LNCAP (cell line): Measurements from ENCODE around the gene EEIG1.

Source experiments
- TF ChIP-seq, protein P1 (sequence below): fragments of 450-650 bp; IDR thresholded peaks from 2 replicates; pipeline ENCODE4 v1.5.1; 2017; ENCODE audit warnings: mild to moderate bottlenecking

The EEIG1 gene

GRCh38 chr9:127993721-127994120, 12.9 kb upstream of the EEIG1 start:
- TF ChIP-seq, protein P1, sequence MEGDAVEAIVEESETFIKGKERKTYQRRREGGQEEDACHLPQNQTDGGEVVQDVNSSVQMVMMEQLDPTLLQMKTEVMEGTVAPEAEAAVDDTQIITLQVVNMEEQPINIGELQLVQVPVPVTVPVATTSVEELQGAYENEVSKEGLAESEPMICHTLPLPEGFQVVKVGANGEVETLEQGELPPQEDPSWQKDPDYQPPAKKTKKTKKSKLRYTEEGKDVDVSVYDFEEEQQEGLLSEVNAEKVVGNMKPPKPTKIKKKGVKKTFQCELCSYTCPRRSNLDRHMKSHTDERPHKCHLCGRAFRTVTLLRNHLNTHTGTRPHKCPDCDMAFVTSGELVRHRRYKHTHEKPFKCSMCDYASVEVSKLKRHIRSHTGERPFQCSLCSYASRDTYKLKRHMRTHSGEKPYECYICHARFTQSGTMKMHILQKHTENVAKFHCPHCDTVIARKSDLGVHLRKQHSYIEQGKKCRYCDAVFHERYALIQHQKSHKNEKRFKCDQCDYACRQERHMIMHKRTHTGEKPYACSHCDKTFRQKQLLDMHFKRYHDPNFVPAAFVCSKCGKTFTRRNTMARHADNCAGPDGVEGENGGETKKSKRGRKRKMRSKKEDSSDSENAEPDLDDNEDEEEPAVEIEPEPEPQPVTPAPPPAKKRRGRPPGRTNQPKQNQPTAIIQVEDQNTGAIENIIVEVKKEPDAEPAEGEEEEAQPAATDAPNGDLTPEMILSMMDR, result no peak

GRCh38 chr9:127991757-127992274, 11.0 kb upstream of the EEIG1 start:
- TF ChIP-seq, protein P1, result no peak

- TF ChIP-seq, protein P1, result no peak
These were observed 10.4 kb upstream of the EEIG1 start for GRCh38 chr9:127991017-127991756.

- TF ChIP-seq, protein P1, result no peak
These were observed 9.8 kb upstream of the EEIG1 start for GRCh38 chr9:127990554-127990953.

DNA sequence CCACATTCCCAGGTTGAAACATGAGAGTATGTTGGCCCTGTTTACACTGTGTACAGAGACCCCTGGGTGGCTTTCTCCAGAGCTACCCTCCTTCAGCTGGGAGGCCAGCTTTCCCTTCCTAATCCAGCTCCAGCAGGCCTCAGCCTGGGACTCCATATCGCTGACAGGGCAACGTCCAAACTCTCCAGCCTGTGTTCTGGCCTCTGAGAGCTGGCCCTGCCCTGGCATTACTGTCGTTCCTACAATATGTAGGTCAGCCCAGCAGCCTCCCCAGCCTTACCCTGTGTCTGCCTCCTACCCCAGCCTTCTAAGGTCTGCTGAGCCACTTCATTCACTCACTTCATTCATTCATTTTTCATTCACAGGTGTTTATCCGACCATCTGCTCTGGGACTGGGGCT, 8.3 kb upstream of the EEIG1 start:
- TF ChIP-seq, protein P1, result no peak

DNA sequence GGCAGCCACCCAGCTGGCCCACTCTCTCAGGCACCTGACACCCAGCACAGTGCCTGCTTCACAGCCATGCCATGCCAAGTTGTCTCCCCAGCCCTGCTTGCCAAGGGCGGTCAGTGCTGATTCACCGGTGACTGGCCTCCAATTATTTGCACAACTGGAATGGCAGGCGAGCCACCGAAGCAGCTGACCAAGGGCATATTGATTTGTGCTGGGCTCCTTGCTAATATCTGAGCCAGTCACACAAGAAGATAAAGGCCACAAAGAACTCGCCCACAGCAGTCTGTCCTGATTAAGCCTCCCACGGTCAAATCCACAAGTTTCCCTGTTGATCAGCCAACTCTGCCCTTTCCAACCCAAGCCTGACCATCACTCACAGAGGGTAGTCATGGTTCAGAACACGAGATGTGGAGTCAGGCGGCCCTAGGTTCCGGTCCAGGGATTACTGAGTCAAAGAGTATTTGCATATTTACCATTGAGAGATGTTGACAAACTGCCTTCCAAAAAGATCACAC, 6.4 kb upstream of the EEIG1 start:
- TF ChIP-seq, protein P1, result no peak

DNA sequence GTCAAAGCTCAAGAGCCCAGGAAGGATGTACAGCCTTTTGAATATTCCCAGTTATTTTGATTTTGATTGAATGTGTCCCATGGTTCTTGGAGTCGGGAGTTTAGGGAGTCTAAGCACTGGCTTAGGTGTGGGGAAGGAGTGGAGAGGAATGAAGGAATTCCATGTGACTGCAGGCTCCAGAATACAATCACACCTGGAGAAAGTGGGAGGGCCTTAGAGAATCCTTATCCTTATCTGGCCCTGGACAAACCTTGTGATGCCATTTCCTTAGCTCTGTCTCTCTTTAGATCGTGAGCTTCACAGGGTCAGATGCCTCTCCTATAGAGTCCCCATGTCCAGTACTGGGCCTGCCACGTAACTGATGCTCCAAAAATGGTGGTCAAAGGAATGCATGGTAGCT, 4.2 kb upstream of the EEIG1 start:
- TF ChIP-seq, protein P1, result no peak
